Right lobe of liver (tissue), 6 donors: ENCODE measurements around the gene KIFC1. TPM values are rescaled to one million over a fixed set of nuclear protein-coding genes. Genes with fewer than 3 reads are reported as not detected.

Source experiments
- ATAC-seq, 4 donors: fragments of 200-7000 bp; cut with Tn5 transposase; one replicate each; pipeline ENCODE4 v1.9.1; 2020; ENCODE audit warnings: mild to moderate bottlenecking in 4 of 4, moderate library complexity in 4 of 4
- DNase-seq, 3 donors: peaks; one replicate each; pipeline ENCODE4 v3.0.0-alpha.2; 2020
- H3K27ac ChIP-seq, 3 donors: fragments of 200-600 bp; one replicate each; pipeline ENCODE4 v1.8.0; 2022
- H3K27me3 ChIP-seq, 2 donors: fragments of 200-600 bp; one replicate each; pipeline ENCODE4 v1.8.0; 2022
- H3K36me3 ChIP-seq, 4 donors: fragments of 200-600 bp; sonication (generic) in 1 of 4; one replicate each; pipeline versions ENCODE4 v1.5.1 to v1.8.0; 2017 to 2022; ENCODE audit warnings: control low read depth in 1 of 4
- H3K4me1 ChIP-seq, 4 donors: fragments of 200-600 bp; sonication (generic) in 1 of 4; one replicate each; pipeline versions ENCODE4 v1.5.1 to v1.8.0; 2017 to 2022; ENCODE audit warnings: control low read depth in 1 of 4
- H3K4me3 ChIP-seq, 3 donors: fragments of 200-600 bp; one replicate each; pipeline ENCODE4 v1.8.0; 2022
- H3K9me3 ChIP-seq, 4 donors: fragments of 200-600 bp; sonication (generic) in 1 of 4; one replicate each; pipeline versions ENCODE4 v1.5.1 to v1.8.0; 2017 to 2022; ENCODE audit warnings: control low read depth in 1 of 4
- CTCF ChIP-seq, 4 donors: fragments of 200-600 bp in 3 of 4; fragments of 450-650 bp in 1 of 4; IDR thresholded peaks; one replicate each; pipeline versions ENCODE4 v1.5.1 to v1.8.0; 2016 to 2022; ENCODE audit warnings: antibody characterized with exemption in 4 of 4, mild to moderate bottlenecking in 2 of 4
- POLR2A ChIP-seq: fragments of 450-650 bp; IDR thresholded peaks from one replicate; pipeline ENCODE4 v1.6.1; 2017; ENCODE audit warnings: antibody characterized with exemption, mild to moderate bottlenecking
- WGBS: methylation state at CpG from one replicate; pipeline ENCODE4 v1.1.6; 2018; ENCODE audit warnings: low coverage, low lambda C conversion rate; ENCODE audit not compliant: insufficient coverage; ENCODE audit errors: missing lambda C conversion rate; 5-methylcytosine and 5-hydroxymethylcytosine counted together
- intact Hi-C, 2 donors: fragments of 100-400 bp; cut with DNase I; formaldehyde crosslinking; loops; one replicate each; pipeline versions ENCODE4 v1.11.2 to v1.14.1; 2022
- total RNA-seq, 6 experiments: library from RNA; depleted of rRNA in 2 of 6; stranded (reverse); fragments of >200 nt in 2 of 6; fragmentation: NEBNext Ultra II Directional in 3 of 6; extraction: Animal tissue kit (Norgen Biotek cat#: 25700) in 3 of 6; gene quantifications; one replicate each; pipeline versions ENCODE4 v1.1.0 to v1.2.4, GENCODE V29; 2016 to 2023
- donor health status: DM: no; HTN: yes; CAD: no.
- donor health status: DM: no; HTN: no; CAD: no.
- donor health status: DM: no; HTN: no; CAD: no.
- donor health status: DM: no; HTN: yes; CAD: no.
- donor health status: DM: no; HTN: yes; CAD: no.

Gene KIFC1
- total RNA-seq, 6 experiments from 2014 or later = 0.29 to 4.4 (median 1.3) TPM; not detected in 1

DNA sequence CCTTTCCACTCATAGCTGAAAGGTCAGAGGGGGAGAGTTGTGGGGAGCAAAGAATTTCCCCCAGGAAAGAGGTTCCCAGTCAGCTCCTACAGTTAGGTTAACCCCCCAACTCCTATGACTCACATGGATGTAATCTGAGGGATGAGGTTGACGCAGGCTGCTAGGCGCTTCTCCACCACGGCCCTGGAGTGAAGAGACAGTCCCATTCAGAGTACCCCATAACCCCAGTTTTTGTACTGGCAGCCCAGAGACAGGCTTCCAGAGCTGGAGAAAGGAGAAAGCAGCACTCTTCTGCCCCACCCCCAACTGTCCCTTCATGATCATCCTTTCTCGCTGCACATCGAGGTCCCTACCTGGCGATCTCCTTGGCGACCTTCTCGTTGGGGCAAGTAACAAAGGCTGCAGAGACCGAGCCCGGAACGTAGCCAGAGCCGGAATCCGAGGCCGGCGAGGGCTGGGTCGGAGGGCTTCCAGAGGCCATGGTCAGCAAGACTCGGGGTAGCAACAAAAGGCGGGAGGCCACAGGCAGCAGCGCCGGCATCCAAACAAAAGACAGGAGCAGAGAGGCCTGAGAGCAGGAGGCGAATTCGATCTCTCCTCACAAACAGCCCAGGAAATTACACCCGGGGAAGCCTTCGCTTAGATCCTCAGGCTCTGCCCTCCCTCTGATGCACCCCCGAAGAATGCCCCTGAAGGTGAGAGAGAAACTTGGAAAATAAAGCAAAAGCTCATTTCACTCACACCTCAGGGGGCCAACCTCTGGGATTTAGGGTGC lies 25.7 kb downstream of the KIFC1 start:
- ATAC-seq (peak in 1 of 4 donors; percentile 5), DNase-seq (no peak)
- Histone ChIP-seq H3K27ac (peak overlapping the region; percentile 77 to 92 (median 87)), H3K36me3 (peaks cover 0 to 22% (median 2%) of the 10 kb centered on the region in 4 donors), H3K4me3 (peak overlapping the region; percentile 64 to 76 (median 70)), H3K9me3 (no peaks in the 10 kb centered on the region), H3K4me1 (peaks cover 0 to 13% (median 3%) of the 10 kb centered on the region in 4 donors), H3K27me3 (no peaks in the 10 kb centered on the region)
- WGBS = 0% methylated on average over 23 of the region's 25 CpGs
- intact Hi-C loops = no loop called here
- no peak for TF ChIP-seq CTCF (IDR thresholded peaks at IDR 0.05)
- no peak for TF ChIP-seq POLR2A

- Histone ChIP-seq H3K4me1 (peaks cover 0 to 13% (median 3%) of the 10 kb centered on the region in 4 donors), H3K27ac (peak within 1 kb of the TSS; percentile 87 to 92 (median 90)), H3K4me3 (peak within 1 kb of the TSS; percentile 64 to 76 (median 70)), H3K36me3 (peaks cover 0 to 14% (median 2%) of the 10 kb centered on the region in 4 donors), H3K9me3 (no peaks in the 10 kb centered on the region), H3K27me3 (no peaks in the 10 kb centered on the region)
- intact Hi-C loops = no loop called here
- 5% methylated on average over 5 of the region's 51 CpGs for WGBS
- DNase-seq (peak; percentile 99 to 100 (median 100)), ATAC-seq (peak; percentile 92 to 96 (median 96))
- TF ChIP-seq CTCF (IDR thresholded peaks at IDR 0.05) = peak in 3 of 4 donors; percentile 19 to 27 (median 24)
- peak; percentile 55 for TF ChIP-seq POLR2A
Measured at GRCh38 chr6:33417903-33418689, 26.5 kb downstream of the KIFC1 start, which contains the start of gene CUTA. Gene CUTA (minus strand): TSS chr6:33418107. CDS start chr6:33418000, 107 bp downstream.

- Histone ChIP-seq H3K27me3 (no peaks in the 10 kb centered on the region), H3K4me3 (peak overlapping the region in 2 of 3 donors; percentile 64 to 70), H3K36me3 (peaks cover 0 to 8% (median under 1%) of the 10 kb centered on the region in 4 donors), H3K27ac (peak overlapping the region; percentile 83 to 90 (median 87)), H3K4me1 (peaks cover 0 to 13% (median 3%) of the 10 kb centered on the region in 4 donors), H3K9me3 (no peaks in the 10 kb centered on the region)
- WGBS = 31% methylated on average over 5 of the region's 8 CpGs
- no peak for TF ChIP-seq POLR2A
- no peak for TF ChIP-seq CTCF (IDR thresholded peaks at IDR 0.05)
- ATAC-seq = no peak
- intact Hi-C loops = no loop called here
- DNase-seq = no peak
Measured at GRCh38 chr6:33418690-33419291, 27.2 kb downstream of the KIFC1 start.
